GM12878 (cell line): ENCODE results near the gene APBA1. TPM values are rescaled to one million over a fixed set of nuclear protein-coding genes. Genes with fewer than 3 reads are reported as not detected.
A peak's percentile ranks its signal among the peaks of the same experiment; 100 is the strongest.

Source experiments
- ATAC-seq: fragments of 200-7000 bp; cut with Tn5 transposase; 3 replicates; pipeline ENCODE4 v1.9.1; 2020; ENCODE audit warnings: mild to moderate bottlenecking, moderate library complexity
- BruUV-seq: library from RNA; stranded (reverse); fragments of 400-500 nt; replicated peaks from 2 replicates; lab custom pipeline; 2021; lab: Mats Ljungman, UMichigan
- CTCF ChIA-PET: fragments of 300-600 bp; sonication (Branson Sonifier 250); formaldehyde crosslinking; extraction: SDS; loops from one replicate; lab custom pipeline; 2021; ENCODE audit warnings: inconsistent platforms; lab: Yijun Ruan, JAX
- POLR2A ChIA-PET: fragments of 350-600 bp; formaldehyde crosslinking; extraction: SDS; loops from one replicate; lab custom pipeline; 2021; ENCODE audit warnings: inconsistent platforms; lab: Charles Lee
- RAD21 ChIA-PET: fragments of 300-600 bp; sonication (Branson Sonifier 250); formaldehyde crosslinking; loops from one replicate; lab custom pipeline; 2023; ENCODE audit warnings: antibody characterized with exemption; ENCODE audit not compliant: unreplicated experiment; lab: Charles Lee
- SMC1A ChIA-PET: fragments of 300-600 bp; sonication (Branson Sonifier 250); formaldehyde crosslinking; loops from one replicate; lab custom pipeline; 2023; ENCODE audit not compliant: unreplicated experiment, uncharacterized antibody; lab: Charles Lee
- DNase-seq: peaks from one replicate; pipeline ENCODE4 v3.0.0-alpha.2; 2011; ENCODE audit warnings: low read depth, low spot score
- FAIRE-seq: peaks from 3 replicates; lab custom pipeline; 2011; peaks lifted over from hg19 to GRCh38; lab: Jason Lieb, UNC
- H2AFZ ChIP-seq: 2 replicates; pipeline ENCODE4 v1.6.0; 2011; ENCODE audit warnings: low read depth, low read length, control low read depth; ENCODE audit not compliant: control insufficient read depth
- H3K27ac ChIP-seq: 2 replicates; pipeline ENCODE4 v1.5.1; 2011; ENCODE audit warnings: control low read depth; ENCODE audit not compliant: control insufficient read depth, insufficient read depth
- H3K27me3 ChIP-seq, 2 experiments: replicated peaks in 1 of 2; 2 replicates each; pipeline versions ENCODE4 v1.6.0 to v1.6.1; 2011; ENCODE audit warnings: low read length in 1 of 2; ENCODE audit not compliant: control insufficient read depth in 2 of 2, insufficient read depth in 2 of 2
- H3K36me3 ChIP-seq, 2 experiments: 2 replicates each; pipeline ENCODE4 v1.5.1; 2011; ENCODE audit warnings: low read length in 1 of 2; ENCODE audit not compliant: control insufficient read depth in 2 of 2, insufficient read depth in 2 of 2
- H3K4me1 ChIP-seq: 2 replicates; pipeline ENCODE4 v1.6.1; 2011; ENCODE audit warnings: mild to moderate bottlenecking, low read length, moderate library complexity, mixed read lengths; ENCODE audit not compliant: control insufficient read depth, insufficient read depth
- H3K4me2 ChIP-seq: 2 replicates; pipeline ENCODE4 v1.6.0; 2011; ENCODE audit warnings: control low read depth; ENCODE audit not compliant: control insufficient read depth, insufficient read depth
- H3K4me3 ChIP-seq: fragments of 200-600 bp; sonication (generic); 2 replicates; pipeline ENCODE4 v1.5.1; 2016
- H3K79me2 ChIP-seq: 2 replicates; pipeline ENCODE4 v1.6.0; 2011; ENCODE audit warnings: low read length; ENCODE audit not compliant: control insufficient read depth, insufficient read depth
- H3K9ac ChIP-seq: 2 replicates; pipeline ENCODE4 v1.8.0; 2011; ENCODE audit warnings: low read length, control low read depth, mixed read lengths; ENCODE audit not compliant: control insufficient read depth, insufficient read depth
- H3K9me3 ChIP-seq: replicated peaks from 3 replicates; pipeline ENCODE4 v1.5.1; 2011; ENCODE audit warnings: mild to moderate bottlenecking, low read length; ENCODE audit not compliant: control insufficient read depth, insufficient read depth
- H4K20me1 ChIP-seq: 2 replicates; pipeline ENCODE4 v1.6.0; 2011; ENCODE audit not compliant: control insufficient read depth, insufficient read depth
- BCL3 ChIP-seq: IDR thresholded peaks from 2 replicates; pipeline ENCODE4 v1.6.1; 2011; ENCODE audit warnings: borderline replicate concordance, low read depth, mild to moderate bottlenecking, moderate library complexity, low read length; ENCODE audit not compliant: insufficient read depth, poor library complexity, severe bottlenecking
- CBX5 ChIP-seq: sonication (generic); IDR thresholded peaks from 2 replicates; pipeline ENCODE4 v1.6.1; 2016; ENCODE audit warnings: low read depth, moderate library complexity, mild to moderate bottlenecking, inconsistent platforms
- FOS ChIP-seq: IDR thresholded peaks from 3 replicates; pipeline ENCODE4 v1.6.1; 2011; ENCODE audit warnings: borderline replicate concordance; ENCODE audit not compliant: insufficient read length; ENCODE audit errors: extremely low read depth
- IKZF1 ChIP-seq: fragments of 450-650 bp; conservative IDR thresholded peaks from 2 replicates; pipeline ENCODE4 v1.6.1; 2017; ENCODE audit warnings: antibody characterized with exemption, mild to moderate bottlenecking
- MLLT1 ChIP-seq: fragments of 450-650 bp; IDR thresholded peaks from 2 replicates; pipeline ENCODE4 v1.6.1; 2016; ENCODE audit warnings: mild to moderate bottlenecking
- PAX8 ChIP-seq: fragments of 450-650 bp; IDR thresholded peaks from 2 replicates; pipeline ENCODE4 v1.6.1; 2017; ENCODE audit warnings: mild to moderate bottlenecking, moderate library complexity
- PKNOX1 ChIP-seq: fragments of 450-650 bp; IDR thresholded peaks from 2 replicates; pipeline ENCODE4 v1.6.1; 2016; ENCODE audit warnings: mild to moderate bottlenecking
- POLR2AphosphoS5 ChIP-seq: IDR thresholded peaks from 2 replicates; pipeline ENCODE4 v1.6.1; 2011; ENCODE audit warnings: mild to moderate bottlenecking, low read length, inconsistent platforms
- POU2F2 ChIP-seq: IDR thresholded peaks from 3 replicates; pipeline ENCODE4 v1.6.1; 2011; ENCODE audit warnings: low read depth, mild to moderate bottlenecking, low read length, borderline replicate concordance
- ZNF274 ChIP-seq: IDR thresholded peaks from one replicate; pipeline ENCODE4 v1.8.0; 2011; ENCODE audit not compliant: insufficient read length, insufficient read depth
- WGBS: methylation state at CpG from one replicate; pipeline ENCODE4 v1.1.6; 2016; ENCODE audit warnings: low lambda C conversion rate; ENCODE audit not compliant: insufficient replicate concordance, insufficient coverage; ENCODE audit errors: missing lambda C conversion rate; 5-methylcytosine and 5-hydroxymethylcytosine counted together
- in situ Hi-C: fragments of 300-500 bp; cut with MboI; formaldehyde crosslinking; loops from 9 replicates; pipeline ENCODE4 v1.14.3; 2018; ENCODE audit warnings: mixed read lengths
- intact Hi-C: fragments of 100-400 bp; cut with micrococcal nuclease; formaldehyde crosslinking; loops from one replicate; pipeline ENCODE4 v1.14.2; 2022; ENCODE audit not compliant: unreplicated experiment
- polyA plus RNA-seq, 11 experiments: library from polyadenylated mRNA; depleted of rRNA in 4 of 11; unstranded in 6 of 11; stranded (reverse) in 5 of 11; fragments of >200 nt; fragmentation: Nextera tagmentation in 4 of 11; fragmentation: Illumina TruSeq in 1 of 11; extraction: Ambion mirVana in 4 of 11; extraction: Trizol in 1 of 11; gene quantifications; 1 replicate in 1 of 11; 2 replicates in 10 of 11; pipeline versions ENCODE4 v1.2.1 to v1.2.3, GENCODE V29; 2011 to 2016; ENCODE audit warnings: inconsistent platforms in 2 of 11, missing spikeins in 2 of 11, low read depth in 1 of 11
- total RNA-seq, 4 experiments: library from RNA; depleted of rRNA in 3 of 4; stranded (reverse); fragments of >200 nt in 3 of 4; fragmentation: Illumina TruSeq in 1 of 4; extraction: Trizol in 1 of 4; gene quantifications; 2 replicates each; pipeline versions ENCODE4 v1.2.1 to v1.2.3, GENCODE V29; 2013 to 2021

The APBA1 gene
- total and polyA plus RNA-seq, 10 of the 15 experiments (the other 5 are each of a cell fraction or from before 2014, with no cell fraction given): 0.01 to 1.3 (median 0.05) TPM; not detected in 7

- RAD21 ChIA-PET: no interaction called here
- no peak for DNase-seq
- FAIRE-seq: no peak
- H3K9me3 ChIP-seq: no peaks in the 10 kb centered on the region; the same call in 2 of the 3 replicates
- H3K79me2 ChIP-seq: no peaks in the 10 kb centered on the region
- no peaks in the 10 kb centered on the region for H3K4me1 ChIP-seq
- H2AFZ ChIP-seq: no peak overlapping the region
- ATAC-seq: no peak
- BruUV-seq: no TSS peak
- intact Hi-C loops (no loop called here), in situ Hi-C loops (no loop called here)
- CTCF ChIA-PET: no interaction called here
- no peak overlapping the region for H3K4me3 ChIP-seq
- WGBS: 73% methylated on average over 2 of the region's 2 CpGs
- no peak for TF ChIP-seq MLLT1
- 0 out of 2 replicates have a peak, but pooled peaks have one; percentile 37 for TF ChIP-seq CBX5
- no peak overlapping the region for H3K27ac ChIP-seq
- H3K27me3 ChIP-seq: no peaks in the 10 kb centered on the region
- SMC1A ChIA-PET: no interaction called here
- no peak overlapping the region for H3K9ac ChIP-seq
- no peaks in the 10 kb centered on the region for H4K20me1 ChIP-seq
- no peak overlapping the region for H3K4me2 ChIP-seq
- POLR2A ChIA-PET: no interaction called here
- H3K36me3 ChIP-seq: no peaks in the 10 kb centered on the region
Measured at GRCh38 chr9:69696802-69697201, 24.6 kb upstream of the APBA1 start.

- no peaks in the 10 kb centered on the region for H4K20me1 ChIP-seq
- ChIA-PET SMC1A (interaction anchor here (0.8 kb wide), 1 partner anchor 32 kb away, joined by 3 read pairs; no protein-coding TSS in a partner anchor), RAD21 (no interaction called here), CTCF (interaction anchor here (1.0 to 1.6 kb wide), 2 partner anchors 8 to 17 kb away, joined by 3 to 5 read pairs; no protein-coding TSS in a partner anchor), POLR2A (no interaction called here)
- no peak overlapping the region for H3K27ac ChIP-seq
- H3K79me2 ChIP-seq: no peaks in the 10 kb centered on the region
- H3K36me3 ChIP-seq: no peaks in the 10 kb centered on the region
- in situ Hi-C loops (no loop called here), intact Hi-C loops (no loop called here)
- DNase-seq: no peak
- H3K27me3 ChIP-seq: no peaks in the 10 kb centered on the region
- ATAC-seq: no peak
- TF ChIP-seq POLR2AphosphoS5 (no peak), PKNOX1 (no peak), BCL3 (no peak), PAX8 (no peak), IKZF1 (no peak), POU2F2 (no peak), ZNF274 (no peak), FOS (no peak)
- BruUV-seq: no TSS peak
- FAIRE-seq: no peak
- no peak overlapping the region for H3K4me2 ChIP-seq
- no peaks in the 10 kb centered on the region for H3K9me3 ChIP-seq
- H2AFZ ChIP-seq: no peak overlapping the region
- H3K4me1 ChIP-seq: no peaks in the 10 kb centered on the region
- 0% methylated on average over 2 of the region's 2 CpGs for WGBS
- H3K9ac ChIP-seq: no peak overlapping the region
- H3K4me3 ChIP-seq: no peak overlapping the region
Measured at GRCh38 chr9:69689991-69690538, 17.9 kb upstream of the APBA1 start.
